GM12875 (cell line): ENCODE measurements around the gene CERS1.

Experiments
- H3K4me3 ChIP-seq: one replicate; pipeline ENCODE4 v1.5.1; 2011; ENCODE audit warnings: low read depth, low read length, control low read depth
- TF ChIP-seq, protein P1 (sequence below): IDR thresholded peaks from 2 replicates; pipeline ENCODE4 v1.5.1; 2011; ENCODE audit warnings: low read depth, mild to moderate bottlenecking, control low read depth, inconsistent platforms, low read length, moderate library complexity, borderline replicate concordance; ENCODE audit not compliant: insufficient read depth

CERS1 gene

DNA sequence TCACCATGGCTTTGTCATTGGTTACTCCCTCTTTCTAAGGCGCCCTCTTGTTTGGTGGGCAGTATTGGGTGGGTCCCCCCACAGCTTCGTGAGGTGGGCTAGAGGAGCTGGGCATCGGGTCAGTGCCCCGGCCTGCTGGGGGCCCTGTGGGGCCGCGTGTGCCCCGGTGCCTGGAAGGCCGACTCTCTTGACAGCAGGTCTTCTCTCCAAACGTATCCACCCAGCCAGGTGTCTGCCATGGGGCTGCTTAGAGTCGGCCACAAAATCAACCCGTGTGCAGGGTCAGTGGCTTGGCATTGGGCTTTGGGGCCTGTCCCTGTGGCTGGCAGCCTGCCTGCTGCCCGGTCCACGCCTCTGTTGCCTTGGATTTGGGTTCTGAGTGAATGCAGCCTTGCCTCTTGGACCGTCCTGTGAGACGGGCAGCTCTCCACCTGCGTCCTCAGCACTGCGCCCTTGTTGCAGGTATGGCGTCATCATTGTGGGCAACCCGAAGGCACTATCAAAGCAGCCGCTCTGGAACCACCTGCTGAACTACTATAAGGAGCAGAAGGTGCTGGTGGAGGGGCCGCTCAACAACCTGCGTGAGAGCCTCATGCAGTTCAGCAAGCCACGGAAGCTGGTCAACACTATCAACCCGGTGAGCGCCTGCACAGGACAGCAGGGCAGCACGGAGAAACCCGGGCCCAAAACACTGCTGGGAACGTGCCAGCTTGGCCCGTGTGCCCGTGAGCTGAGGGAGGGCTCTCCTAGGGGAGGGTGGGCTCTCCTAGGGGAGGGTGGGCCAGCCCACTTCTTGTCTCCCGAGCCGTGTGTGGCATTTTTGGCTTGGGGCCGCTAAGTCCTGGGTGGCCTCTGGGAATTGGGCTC lies 32.7 kb downstream of the CERS1 start:
- no peak overlapping the region for H3K4me3 ChIP-seq
- TF ChIP-seq, protein P1, sequence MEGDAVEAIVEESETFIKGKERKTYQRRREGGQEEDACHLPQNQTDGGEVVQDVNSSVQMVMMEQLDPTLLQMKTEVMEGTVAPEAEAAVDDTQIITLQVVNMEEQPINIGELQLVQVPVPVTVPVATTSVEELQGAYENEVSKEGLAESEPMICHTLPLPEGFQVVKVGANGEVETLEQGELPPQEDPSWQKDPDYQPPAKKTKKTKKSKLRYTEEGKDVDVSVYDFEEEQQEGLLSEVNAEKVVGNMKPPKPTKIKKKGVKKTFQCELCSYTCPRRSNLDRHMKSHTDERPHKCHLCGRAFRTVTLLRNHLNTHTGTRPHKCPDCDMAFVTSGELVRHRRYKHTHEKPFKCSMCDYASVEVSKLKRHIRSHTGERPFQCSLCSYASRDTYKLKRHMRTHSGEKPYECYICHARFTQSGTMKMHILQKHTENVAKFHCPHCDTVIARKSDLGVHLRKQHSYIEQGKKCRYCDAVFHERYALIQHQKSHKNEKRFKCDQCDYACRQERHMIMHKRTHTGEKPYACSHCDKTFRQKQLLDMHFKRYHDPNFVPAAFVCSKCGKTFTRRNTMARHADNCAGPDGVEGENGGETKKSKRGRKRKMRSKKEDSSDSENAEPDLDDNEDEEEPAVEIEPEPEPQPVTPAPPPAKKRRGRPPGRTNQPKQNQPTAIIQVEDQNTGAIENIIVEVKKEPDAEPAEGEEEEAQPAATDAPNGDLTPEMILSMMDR, result no peak

DNA sequence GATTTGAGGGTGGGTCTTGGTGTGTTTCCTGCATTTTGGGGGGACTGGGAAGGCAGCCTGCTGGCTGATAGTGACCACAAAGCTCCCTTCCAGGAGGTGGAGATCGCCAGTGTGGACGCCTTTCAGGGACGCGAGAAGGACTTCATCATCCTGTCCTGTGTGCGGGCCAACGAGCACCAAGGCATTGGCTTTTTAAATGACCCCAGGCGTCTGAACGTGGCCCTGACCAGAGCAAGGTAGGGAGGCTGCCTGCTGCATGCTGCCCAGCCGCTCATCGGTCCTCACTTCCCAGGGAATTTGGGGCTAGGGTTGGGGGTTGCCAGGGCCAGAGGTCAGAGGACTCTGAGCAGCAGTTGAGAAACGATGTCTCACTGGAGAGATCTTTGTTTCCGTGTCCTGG lies 34.0 kb downstream of the CERS1 start:
- TF ChIP-seq, protein P1, result no peak
- H3K4me3 ChIP-seq, result no peak overlapping the region

DNA sequence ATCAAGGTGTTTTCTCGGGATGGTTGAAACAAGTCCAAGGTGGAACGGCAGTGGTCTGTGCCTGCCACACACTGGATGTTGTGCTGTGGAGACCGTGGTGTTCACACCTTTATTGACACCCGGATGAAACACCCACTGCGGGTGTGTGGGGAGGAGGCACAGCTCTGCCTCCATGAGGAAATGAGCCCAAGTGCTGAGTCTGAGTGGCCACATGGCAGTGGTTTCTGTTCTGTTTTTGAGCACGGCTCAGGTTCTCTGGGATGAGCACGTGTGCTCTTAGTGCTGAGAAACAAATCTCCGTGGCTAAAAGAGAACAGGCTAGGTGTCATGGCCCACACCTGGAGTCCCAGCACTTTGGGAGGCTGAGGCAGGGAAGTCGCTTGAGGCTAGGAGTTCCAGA lies 34.7 kb downstream of the CERS1 start:
- no peak overlapping the region for H3K4me3 ChIP-seq
- TF ChIP-seq, protein P1, result no peak

DNA sequence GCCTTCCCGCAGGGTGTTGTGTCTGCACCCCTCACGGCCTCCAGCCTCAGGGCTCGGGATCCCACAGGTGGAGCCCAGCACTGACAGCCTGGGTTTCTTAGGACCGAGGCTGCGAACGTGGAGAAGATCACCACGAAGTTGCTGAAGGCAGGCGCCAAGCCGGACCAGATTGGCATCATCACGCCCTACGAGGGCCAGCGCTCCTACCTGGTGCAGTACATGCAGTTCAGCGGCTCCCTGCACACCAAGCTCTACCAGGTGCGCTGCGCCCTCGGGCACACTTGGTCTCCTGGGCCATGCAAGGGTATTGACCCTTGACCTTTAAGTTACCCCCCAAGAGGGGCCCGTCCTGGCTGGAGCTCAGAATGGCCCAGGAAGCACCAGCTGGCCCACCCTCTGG lies 35.2 kb downstream of the CERS1 start:
- TF ChIP-seq, protein P1, result no peak
- H3K4me3 ChIP-seq, result no peak overlapping the region

DNA sequence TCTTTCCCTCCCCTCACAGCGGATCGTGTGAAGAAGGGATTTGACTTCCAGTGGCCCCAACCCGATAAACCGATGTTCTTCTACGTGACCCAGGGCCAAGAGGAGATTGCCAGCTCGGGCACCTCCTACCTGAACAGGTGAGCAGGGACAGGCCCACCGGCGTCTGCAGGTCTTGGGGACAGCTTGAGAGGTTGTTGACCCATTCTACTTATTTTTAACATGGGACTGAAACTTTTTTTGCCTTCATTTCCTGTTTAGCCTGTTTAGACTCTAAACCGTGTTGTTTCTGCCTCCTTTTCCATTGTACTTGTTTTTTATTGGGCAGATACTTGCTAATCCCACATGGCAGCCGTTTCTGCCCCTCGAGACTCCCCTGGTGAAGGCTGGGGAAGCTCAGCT lies 35.7 kb downstream of the CERS1 start:
- no peak overlapping the region for H3K4me3 ChIP-seq
- TF ChIP-seq, protein P1, result no peak

DNA sequence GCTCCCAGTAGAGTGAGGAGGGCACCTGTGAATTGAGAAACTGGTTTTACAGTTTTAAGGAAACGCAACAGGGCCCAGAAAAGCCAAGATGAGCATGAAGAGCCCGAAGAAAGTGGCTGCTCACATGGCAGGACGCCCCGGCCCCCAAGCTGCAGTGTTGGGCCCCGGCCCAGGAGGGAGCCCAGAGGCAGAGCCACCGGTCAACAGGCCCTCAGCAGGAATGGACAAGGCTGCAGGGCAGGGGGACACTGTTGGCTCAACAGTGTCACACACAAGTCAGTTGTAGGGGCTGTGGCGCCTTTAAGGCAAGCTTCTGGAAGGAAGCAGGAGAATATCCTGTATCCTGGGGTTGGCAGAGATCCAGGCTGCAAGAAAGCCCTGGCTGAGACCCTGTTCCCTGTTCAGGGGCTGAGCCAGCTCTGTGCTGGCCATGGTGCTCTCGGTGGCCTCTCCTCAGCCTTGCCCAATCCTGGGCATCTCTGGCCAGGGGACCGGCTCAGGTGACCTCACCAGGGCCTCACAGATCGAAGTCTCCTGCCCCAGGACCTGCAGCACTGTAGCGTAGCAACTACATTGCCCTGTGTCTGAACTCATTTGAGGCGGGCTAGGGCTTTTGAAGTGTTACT lies 36.2 kb downstream of the CERS1 start:
- no peak overlapping the region for H3K4me3 ChIP-seq
- TF ChIP-seq, protein P1, result no peak
